Measurements from ENCODE around the gene TBX3. TPM values are rescaled to one million over a fixed set of nuclear protein-coding genes. Genes with fewer than 3 reads are reported as not detected.

TBX3 gene
- total and polyA plus RNA-seq, 2 donors (not counting 3 experiments of a cell fraction or from before 2014, with no cell fraction given): 0.52 to 2.0 TPM

DNA sequence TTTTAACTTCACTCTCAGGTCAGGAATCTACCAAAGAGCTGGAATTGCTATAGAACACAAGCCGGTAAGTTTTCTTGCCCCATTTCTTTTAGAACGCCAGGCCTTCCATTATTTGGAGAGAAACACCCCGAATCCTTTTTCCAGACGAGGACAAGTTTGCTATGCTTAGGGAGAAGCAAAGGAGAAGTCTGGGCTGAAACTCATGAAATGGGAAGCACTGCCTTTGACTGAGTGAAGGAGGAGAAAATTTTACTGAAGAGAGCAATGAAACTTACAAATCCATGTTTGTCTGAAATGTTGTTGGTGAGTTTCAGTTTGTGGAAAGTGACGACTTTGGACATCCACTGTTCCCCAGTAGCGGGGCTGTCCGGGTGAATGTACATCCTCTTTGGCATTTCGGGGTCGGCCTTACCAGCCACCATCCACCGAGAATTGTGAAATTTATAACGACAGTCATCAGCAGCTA lies 3.3 kb downstream of the TBX3 start:
- no TSS peak for BruUV-seq (replicated peaks)
- Histone ChIP-seq H4K20me1 (replicated peaks; ENCODE audit: control insufficient read depth, extremely low read depth, insufficient read depth, low read length) (no peaks in the 10 kb centered on the region), H3K9me3 (replicated peaks; ENCODE audit: control insufficient read depth, insufficient read depth, low read length) (no peaks in the 10 kb centered on the region), H3K27me3 (ENCODE audit: control insufficient read depth in 2 of 2, insufficient read depth in 2 of 2, low read length in 2 of 2) (peaks cover 15 to 16% of the 10 kb centered on the region in 2 experiments), H3K4me2 (ENCODE audit: insufficient read depth, low read length) (no peak overlapping the region), H3K79me2 (ENCODE audit: control insufficient read depth, insufficient read depth, low read length) (no peaks in the 10 kb centered on the region), H2AFZ (ENCODE audit: low read depth, low read length) (no peak overlapping the region), H3K4me3 (replicated peaks in 1 of 3; ENCODE audit: insufficient read depth in 1 of 3, low read depth in 1 of 3, low read length in 3 of 3) (no peak overlapping the region), H3K9ac (replicated peaks; ENCODE audit: extremely low read depth, insufficient read depth, low read length) (no peak overlapping the region), H3K9me1 (replicated peaks; ENCODE audit: control insufficient read depth, extremely low read depth, insufficient read depth, low read length) (no peaks in the 10 kb centered on the region), H3K4me1 (ENCODE audit: control insufficient read depth, extremely low read depth, insufficient read depth, low read length) (no peaks in the 10 kb centered on the region), H3K36me3 (ENCODE audit: control insufficient read depth in 2 of 2, extremely low read depth in 1 of 2, insufficient read depth in 2 of 2, low read length in 2 of 2) (no peaks in the 10 kb centered on the region), H3K27ac (ENCODE audit: insufficient read depth, low read depth, low read length) (no peak overlapping the region)
- intact Hi-C loops (cut with micrococcal nuclease) (loop anchor here (10.0 kb wide), 1 partner anchor 674 kb away; no protein-coding TSS in a partner anchor), dilution Hi-C loops (cut with MboI; ENCODE audit: extremely low pct_ligation_motif_present, low sequenced_read_pairs) (no loop called here)
- no peak for DNase-seq (ENCODE audit: low read depth, low spot score)
- FAIRE-seq: no peak
- TF ChIP-seq GATA2 (IDR thresholded peaks at IDR 0.05; ENCODE audit: insufficient read depth, insufficient read length, low read depth, low read length) (no peak), EZH2 (IDR thresholded peaks at IDR 0.05; ENCODE audit: borderline replicate concordance, low read depth, low read length, severe bottlenecking) (no peak), FOS (IDR thresholded peaks at IDR 0.05; ENCODE audit: borderline replicate concordance, insufficient read depth, low read length) (no peak), JUN (IDR thresholded peaks at IDR 0.05; ENCODE audit: borderline replicate concordance, insufficient read depth, insufficient read length, low read depth) (no peak), MYC (IDR thresholded peaks at IDR 0.05; ENCODE audit: low read depth, low read length) (no peak), POLR2A (IDR thresholded peaks at IDR 0.05; ENCODE audit: low read depth, low read length) (no peak), POLR2AphosphoS5 (IDR thresholded peaks at IDR 0.05; ENCODE audit: insufficient read depth, low read depth, low read length) (no peak)
- TF ChIP-seq, protein P1, sequence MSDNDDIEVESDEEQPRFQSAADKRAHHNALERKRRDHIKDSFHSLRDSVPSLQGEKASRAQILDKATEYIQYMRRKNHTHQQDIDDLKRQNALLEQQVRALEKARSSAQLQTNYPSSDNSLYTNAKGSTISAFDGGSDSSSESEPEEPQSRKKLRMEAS (IDR thresholded peaks at IDR 0.05; ENCODE audit: insufficient read depth, insufficient read length): no peak
- TF ChIP-seq, protein P2, sequence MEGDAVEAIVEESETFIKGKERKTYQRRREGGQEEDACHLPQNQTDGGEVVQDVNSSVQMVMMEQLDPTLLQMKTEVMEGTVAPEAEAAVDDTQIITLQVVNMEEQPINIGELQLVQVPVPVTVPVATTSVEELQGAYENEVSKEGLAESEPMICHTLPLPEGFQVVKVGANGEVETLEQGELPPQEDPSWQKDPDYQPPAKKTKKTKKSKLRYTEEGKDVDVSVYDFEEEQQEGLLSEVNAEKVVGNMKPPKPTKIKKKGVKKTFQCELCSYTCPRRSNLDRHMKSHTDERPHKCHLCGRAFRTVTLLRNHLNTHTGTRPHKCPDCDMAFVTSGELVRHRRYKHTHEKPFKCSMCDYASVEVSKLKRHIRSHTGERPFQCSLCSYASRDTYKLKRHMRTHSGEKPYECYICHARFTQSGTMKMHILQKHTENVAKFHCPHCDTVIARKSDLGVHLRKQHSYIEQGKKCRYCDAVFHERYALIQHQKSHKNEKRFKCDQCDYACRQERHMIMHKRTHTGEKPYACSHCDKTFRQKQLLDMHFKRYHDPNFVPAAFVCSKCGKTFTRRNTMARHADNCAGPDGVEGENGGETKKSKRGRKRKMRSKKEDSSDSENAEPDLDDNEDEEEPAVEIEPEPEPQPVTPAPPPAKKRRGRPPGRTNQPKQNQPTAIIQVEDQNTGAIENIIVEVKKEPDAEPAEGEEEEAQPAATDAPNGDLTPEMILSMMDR (IDR thresholded peaks at IDR 0.05; ENCODE audit: extremely low read depth in 1 of 2, insufficient read depth in 1 of 2, low read depth in 1 of 2, low read length in 2 of 2): no peak
- ChIA-PET POLR2A (no interaction called here), CTCF (no interaction called here)

Measured in endothelial cell of umbilical vein (primary cell).